Colon (tissue), 2 donors: ENCODE measurements around the gene PHACTR3.

ENCODE experiments used
- FAIRE-seq: peaks from 2 replicates; lab custom pipeline; 2012; peaks lifted over from hg19 to GRCh38; lab: Jason Lieb, UNC
- donor health status: control.
- donor health status: control.

Gene PHACTR3

GRCh38 chr20:59672576-59672975 is 68.2 kb downstream of the PHACTR3 start:
- no peak for FAIRE-seq

GRCh38 chr20:59673288-59673997 is 69.1 kb downstream of the PHACTR3 start:
- no peak for FAIRE-seq

DNA sequence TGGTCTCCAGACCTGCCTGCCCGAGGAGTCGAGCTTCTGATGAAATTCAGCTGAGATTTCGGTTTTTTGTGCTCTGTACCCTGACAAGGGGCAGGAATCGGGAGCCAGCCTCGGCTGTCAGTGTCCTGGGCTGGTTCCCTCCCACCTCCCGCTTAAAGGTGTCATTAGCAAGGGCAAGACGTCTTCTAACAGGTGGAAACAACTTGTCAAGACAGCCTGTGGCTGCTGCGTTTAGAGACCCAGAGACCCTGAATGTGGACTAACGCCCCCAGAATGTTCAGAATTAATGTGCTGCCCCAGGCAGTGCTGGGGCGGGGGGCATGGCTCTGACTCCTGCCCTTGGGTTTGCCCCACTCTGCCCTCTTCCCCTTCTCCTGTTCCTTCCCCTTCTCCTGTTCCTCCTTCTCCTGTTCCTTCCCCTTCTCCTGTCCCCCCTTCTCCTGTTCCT is 69.7 kb downstream of the PHACTR3 start:
- no peak for FAIRE-seq

DNA sequence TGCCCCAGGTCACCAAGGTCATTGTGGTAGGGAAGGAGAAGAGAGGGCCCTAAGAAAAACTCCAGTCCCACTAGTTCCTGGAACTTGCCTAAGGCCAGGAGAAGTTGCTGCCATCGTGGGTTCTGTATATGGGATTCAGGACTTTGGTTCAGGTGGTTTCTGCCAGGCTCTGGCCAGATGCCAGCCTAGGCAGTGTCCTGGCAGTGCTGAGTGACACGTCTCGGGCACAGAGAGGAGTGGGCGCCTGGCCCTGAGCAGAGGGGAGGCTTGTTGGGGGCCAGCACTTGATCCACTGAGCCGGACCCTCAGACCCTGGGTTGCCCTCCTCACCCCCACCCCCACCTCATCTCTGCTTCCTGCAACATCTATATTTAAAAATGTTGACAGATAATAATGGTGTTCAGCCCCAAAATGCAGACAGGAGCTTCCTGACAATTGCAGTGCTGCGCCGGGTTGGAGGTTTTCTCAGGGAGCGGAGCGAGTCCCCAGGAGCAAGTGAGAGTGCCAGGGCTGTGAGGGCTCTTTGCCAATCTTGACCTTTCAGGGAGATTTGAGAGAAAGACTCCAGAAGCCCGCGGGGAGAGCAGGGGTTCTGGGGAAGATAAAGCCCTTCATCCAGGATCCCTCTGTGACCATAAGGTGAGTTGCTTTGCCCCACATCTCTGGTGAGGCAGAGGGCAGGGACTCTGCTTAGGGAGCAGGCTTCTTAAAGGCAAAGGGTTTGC is 71.9 kb downstream of the PHACTR3 start:
- no peak for FAIRE-seq

DNA sequence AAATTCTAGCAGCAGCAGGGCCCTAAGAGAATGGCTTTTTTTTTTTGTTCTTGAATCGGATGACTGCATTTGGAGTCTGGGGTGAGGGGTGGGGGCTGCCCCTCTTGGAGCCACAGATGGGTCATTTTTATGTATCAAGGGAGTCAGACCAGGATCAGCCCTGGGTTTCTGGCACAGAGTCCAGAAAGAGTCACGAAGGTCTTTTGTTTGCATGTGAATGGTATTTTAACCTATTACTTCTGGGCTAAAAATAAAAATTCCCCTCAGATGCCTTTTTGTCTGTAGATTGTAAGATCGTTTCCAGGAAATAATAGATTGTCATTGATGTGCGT is 72.5 kb downstream of the PHACTR3 start:
- no peak for FAIRE-seq

DNA sequence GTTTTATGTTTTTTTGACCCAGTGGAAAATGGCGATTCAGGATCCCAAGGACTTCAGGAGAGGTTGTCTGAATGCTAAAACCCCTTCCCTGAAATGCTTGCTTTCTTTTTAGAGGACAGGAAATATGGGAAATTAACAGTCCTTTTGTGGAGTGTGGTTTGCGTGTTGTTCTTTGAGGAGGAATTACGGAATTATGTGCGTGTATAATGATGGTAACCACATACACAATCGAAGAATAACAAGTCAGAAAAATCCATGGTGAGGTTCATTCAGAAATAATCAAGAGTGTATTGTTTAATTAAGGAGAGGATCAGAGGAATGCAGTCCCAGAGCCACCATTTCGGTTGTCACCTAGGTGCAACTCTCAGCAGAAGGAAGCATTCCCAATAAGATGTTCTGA is 73.2 kb downstream of the PHACTR3 start:
- FAIRE-seq, result no peak

DNA sequence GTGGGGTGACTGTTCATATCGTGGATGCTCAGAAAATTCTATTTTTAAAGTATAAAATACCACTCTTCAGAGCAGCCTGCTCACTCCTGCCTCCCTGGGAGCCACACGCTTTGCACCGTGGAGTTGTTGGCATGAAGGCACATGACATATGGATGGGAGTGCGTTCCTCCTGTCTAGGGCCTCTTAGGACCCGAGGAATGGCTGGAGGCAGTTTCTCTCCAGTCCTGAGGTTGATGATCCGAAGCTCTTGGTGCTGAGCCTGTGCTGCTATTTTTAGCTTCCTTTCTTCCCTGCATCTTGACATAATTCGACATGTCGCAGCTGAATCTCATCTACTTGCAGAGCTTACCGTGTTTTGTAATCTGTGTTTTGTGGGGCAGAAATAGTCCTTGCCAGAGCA is 73.9 kb downstream of the PHACTR3 start:
- no peak for FAIRE-seq

- no peak for FAIRE-seq
Observed at GRCh38 chr20:59678951-59679350, 74.6 kb downstream of the PHACTR3 start.

- no peak for FAIRE-seq
Observed at GRCh38 chr20:59680148-59680650, 75.9 kb downstream of the PHACTR3 start.

GRCh38 chr20:59680852-59681251 is 76.5 kb downstream of the PHACTR3 start:
- no peak for FAIRE-seq

DNA sequence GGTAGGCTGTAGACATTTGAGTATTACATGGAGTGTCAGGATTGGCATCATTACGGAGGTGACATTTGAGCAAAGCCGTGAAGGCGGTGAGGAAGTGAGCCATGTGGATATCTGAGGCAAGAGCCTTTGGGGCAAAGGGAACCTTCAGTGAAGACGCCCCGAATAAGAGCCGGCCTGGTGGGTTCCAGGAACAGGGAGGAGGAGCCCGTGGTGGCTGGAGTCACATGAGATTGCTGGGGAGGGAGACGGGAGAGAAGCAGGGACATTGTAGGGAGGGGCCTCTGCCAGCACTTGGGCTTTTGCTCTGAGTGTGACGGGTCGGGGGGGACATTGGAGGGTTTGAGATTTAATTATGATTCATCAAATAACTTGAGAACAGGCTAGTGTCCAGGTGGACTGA is 78.3 kb downstream of the PHACTR3 start:
- no peak for FAIRE-seq

GRCh38 chr20:59683181-59683580 is 78.8 kb downstream of the PHACTR3 start:
- no peak for FAIRE-seq

DNA sequence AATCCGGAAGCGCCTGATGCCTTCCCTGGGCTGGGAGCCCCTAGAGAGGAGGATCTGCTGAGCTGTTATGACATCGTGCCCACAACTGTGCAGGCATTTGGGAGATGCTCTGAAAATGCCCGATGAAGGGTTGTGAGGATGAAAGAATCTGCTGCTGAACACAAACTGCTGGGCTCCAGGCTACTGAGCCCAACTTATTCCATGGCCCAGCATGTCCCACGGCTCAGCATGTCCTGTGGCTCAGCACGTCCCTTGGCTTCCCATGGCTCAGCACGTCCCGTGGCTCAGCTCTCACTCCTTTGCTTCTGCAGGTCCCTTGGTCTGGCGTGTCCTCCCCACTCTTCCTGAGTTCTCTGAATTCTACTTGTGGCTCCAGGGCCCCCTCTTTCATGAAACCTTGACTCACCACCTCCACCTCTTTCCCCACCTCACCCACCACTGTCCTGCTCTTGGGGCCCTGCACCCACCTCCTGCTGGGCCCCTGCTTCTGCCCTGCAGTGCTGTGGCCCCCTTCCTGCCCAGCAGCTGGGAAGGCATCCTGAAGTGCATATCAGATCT is 80.4 kb downstream of the PHACTR3 start:
- no peak for FAIRE-seq

- no peak for FAIRE-seq
Observed at GRCh38 chr20:59686404-59687346, 82.3 kb downstream of the PHACTR3 start.

GRCh38 chr20:59688356-59688755 is 84.0 kb downstream of the PHACTR3 start:
- FAIRE-seq, result no peak

GRCh38 chr20:59688999-59689398 is 84.7 kb downstream of the PHACTR3 start:
- no peak for FAIRE-seq

- no peak for FAIRE-seq
Observed at GRCh38 chr20:59690101-59690500, 85.8 kb downstream of the PHACTR3 start.

DNA sequence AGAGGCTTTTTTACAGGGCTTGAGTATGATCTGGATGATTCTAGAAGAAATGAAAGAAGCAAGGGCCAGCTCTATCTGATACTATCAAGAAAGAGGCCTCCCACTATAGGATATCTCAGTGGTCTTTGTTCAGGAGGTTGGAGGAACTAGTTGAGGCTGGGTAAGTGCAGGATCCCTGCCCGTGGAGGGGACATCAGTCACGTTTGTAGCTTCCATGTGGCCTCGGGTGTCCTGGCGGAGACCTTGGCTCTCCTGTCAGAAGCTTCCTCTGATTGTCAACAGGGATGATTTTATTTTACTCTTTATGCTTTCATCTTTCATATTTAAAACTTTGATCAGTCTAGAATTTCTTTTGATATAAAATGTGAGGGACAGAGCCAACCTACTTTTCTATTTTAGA is 86.6 kb downstream of the PHACTR3 start:
- no peak for FAIRE-seq

DNA sequence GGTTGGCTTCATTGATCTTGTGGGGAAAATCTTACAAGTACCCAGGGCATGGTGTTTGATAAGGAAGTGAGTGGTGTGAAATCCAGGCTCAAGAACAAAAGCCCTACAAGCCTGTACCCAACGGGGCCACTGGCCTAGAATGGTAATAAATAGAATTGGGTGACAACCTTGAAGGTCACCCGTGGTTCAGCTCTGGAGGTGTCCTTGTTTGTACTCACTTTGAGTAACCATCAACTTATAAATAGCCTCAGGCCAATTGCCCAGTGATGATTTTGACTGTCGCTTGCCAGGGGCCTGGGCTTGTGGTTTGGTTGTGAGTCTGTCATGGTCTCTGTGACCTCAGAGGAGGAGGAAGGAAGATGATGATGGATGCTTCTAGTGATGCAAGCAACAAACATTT is 87.8 kb downstream of the PHACTR3 start:
- FAIRE-seq, result no peak

DNA sequence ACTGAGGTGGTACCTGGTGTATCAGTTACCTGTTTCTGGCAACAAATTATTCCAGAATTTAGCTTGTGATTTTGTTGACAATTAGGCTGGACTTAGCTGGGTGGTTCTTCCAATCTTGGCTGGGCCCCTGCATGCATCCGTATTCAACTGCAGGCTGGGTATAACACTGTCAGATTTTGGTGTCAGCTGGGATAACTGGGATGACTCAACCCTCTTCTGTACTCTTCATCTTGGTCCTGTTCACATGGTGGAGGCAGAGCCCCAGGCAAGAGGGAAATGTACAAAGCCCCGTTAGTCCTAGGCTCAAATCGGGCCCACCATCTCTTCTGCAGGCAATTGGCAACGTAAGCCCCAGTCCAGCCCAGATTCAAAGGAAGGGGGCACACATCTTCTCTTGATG is 89.2 kb downstream of the PHACTR3 start:
- no peak for FAIRE-seq

DNA sequence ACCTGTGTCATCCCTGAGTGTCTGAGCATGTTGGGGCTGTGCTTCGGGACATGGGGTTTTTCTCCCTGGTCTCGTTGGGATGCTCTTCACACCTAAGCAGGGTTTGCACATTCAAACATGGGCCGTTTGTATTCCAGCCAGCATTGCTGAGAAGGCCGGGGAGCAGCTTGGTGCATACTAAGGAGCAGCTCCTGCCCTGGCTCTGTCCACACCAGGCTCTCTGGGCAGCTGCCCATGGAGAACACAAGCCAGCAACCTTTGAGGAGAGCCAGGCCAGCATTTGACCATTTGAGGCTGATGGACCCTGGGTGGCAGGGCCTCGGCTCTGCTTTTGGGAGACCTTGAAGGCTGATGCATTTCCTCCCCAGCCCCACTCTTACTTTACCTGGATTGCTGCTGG is 92.1 kb downstream of the PHACTR3 start:
- FAIRE-seq, result no peak

- FAIRE-seq, result no peak
Observed at GRCh38 chr20:59697068-59697467, 92.7 kb downstream of the PHACTR3 start.
